Measurements from ENCODE around the gene PRELID1. TPM values are rescaled to one million over a fixed set of nuclear protein-coding genes. Genes with fewer than 3 reads are reported as not detected.
A peak's percentile ranks its signal among the peaks of the same experiment; 100 is the strongest.

PRELID1 gene
- total RNA-seq, 1 donor: 74.1 TPM

GRCh38 chr5:177351392-177352329 lies 48.1 kb downstream of the PRELID1 start, which contains the start of gene LMAN2:
Gene LMAN2, minus strand, starts transcription at chr5:177351668. Its CDS starts 21 bp downstream, at chr5:177351647.
- Histone ChIP-seq H3K4me3 (ENCODE audit: low read length) (peak within 1 kb of the TSS; percentile 66), H3K4me1 (ENCODE audit: insufficient read depth, low read length) (peaks cover 87% of the 10 kb centered on the region), H3K27me3 (ENCODE audit: insufficient read depth, low read length) (no peaks in the 10 kb centered on the region), H3K9me3 (ENCODE audit: low read depth, low read length) (no peaks in the 10 kb centered on the region)

GRCh38 chr5:177353093-177353492 lies 49.5 kb downstream of the PRELID1 start:
- Histone ChIP-seq H3K27me3 (ENCODE audit: insufficient read depth, low read length) (no peaks in the 10 kb centered on the region), H3K9me3 (ENCODE audit: low read depth, low read length) (no peaks in the 10 kb centered on the region), H3K4me3 (ENCODE audit: low read length) (no peak overlapping the region), H3K4me1 (ENCODE audit: insufficient read depth, low read length) (peaks cover 87% of the 10 kb centered on the region)

- H3K4me1 ChIP-seq (ENCODE audit: insufficient read depth, low read length): peaks cover 86% of the 10 kb centered on the region
- H3K9me3 ChIP-seq (ENCODE audit: low read depth, low read length): no peaks in the 10 kb centered on the region
- H3K4me3 ChIP-seq (ENCODE audit: low read length): no peak overlapping the region
- no peaks in the 10 kb centered on the region for H3K27me3 ChIP-seq (ENCODE audit: insufficient read depth, low read length)
Measured at GRCh38 chr5:177354256-177354655, 50.7 kb downstream of the PRELID1 start.

- H3K4me3 ChIP-seq (ENCODE audit: low read length): no peak overlapping the region
- no peaks in the 10 kb centered on the region for H3K9me3 ChIP-seq (ENCODE audit: low read depth, low read length)
- H3K4me1 ChIP-seq (ENCODE audit: insufficient read depth, low read length): peaks cover 86% of the 10 kb centered on the region
- H3K27me3 ChIP-seq (ENCODE audit: insufficient read depth, low read length): no peaks in the 10 kb centered on the region
Measured at GRCh38 chr5:177354711-177355110, 51.1 kb downstream of the PRELID1 start.

GRCh38 chr5:177355162-177355867 lies 51.7 kb downstream of the PRELID1 start:
- Histone ChIP-seq H3K9me3 (ENCODE audit: low read depth, low read length) (no peaks in the 10 kb centered on the region), H3K4me1 (ENCODE audit: insufficient read depth, low read length) (peaks cover 86% of the 10 kb centered on the region), H3K4me3 (ENCODE audit: low read length) (no peak overlapping the region), H3K27me3 (ENCODE audit: insufficient read depth, low read length) (no peaks in the 10 kb centered on the region)

- H3K9me3 ChIP-seq (ENCODE audit: low read depth, low read length): no peaks in the 10 kb centered on the region
- peaks cover 86% of the 10 kb centered on the region for H3K4me1 ChIP-seq (ENCODE audit: insufficient read depth, low read length)
- H3K4me3 ChIP-seq (ENCODE audit: low read length): no peak overlapping the region
- no peaks in the 10 kb centered on the region for H3K27me3 ChIP-seq (ENCODE audit: insufficient read depth, low read length)
Measured at GRCh38 chr5:177355868-177356168, 52.2 kb downstream of the PRELID1 start.

Other genes starting within 250 kb of the PRELID1 start
- 1.2 TPM for gene FGFR4, start 216.9 kb upstream of the PRELID1 start, total RNA-seq
- gene NSD1, start 170.0 kb upstream of the PRELID1 start, total RNA-seq: 69.0 TPM
- 20.1 TPM for gene RAB24, start 80 bp upstream of the PRELID1 start, total RNA-seq
- 6.9 TPM for gene MXD3, start 8.1 kb downstream of the PRELID1 start, total RNA-seq
- gene LMAN2, start 47.9 kb downstream of the PRELID1 start, total RNA-seq: 115 TPM
- gene RGS14, start 54.1 kb downstream of the PRELID1 start, total RNA-seq: 13.6 TPM
- gene SLC34A1, start 80.6 kb downstream of the PRELID1 start, total RNA-seq: 0.21 TPM
- not detected for gene PFN3, start 96.9 kb downstream of the PRELID1 start, total RNA-seq
- gene F12, start 105.8 kb downstream of the PRELID1 start, total RNA-seq: 0.52 TPM
- 75.2 TPM for gene GRK6, start 122.9 kb downstream of the PRELID1 start, total RNA-seq
- gene PRR7, start 143.0 kb downstream of the PRELID1 start, total RNA-seq: 25.8 TPM
- gene DBN1, start 169.8 kb downstream of the PRELID1 start, total RNA-seq: 4.6 TPM
- gene PDLIM7, start 193.8 kb downstream of the PRELID1 start, total RNA-seq: 19.9 TPM
- gene DOK3, start 206.0 kb downstream of the PRELID1 start, total RNA-seq: 38.6 TPM
- 33.4 TPM for gene DDX41, start 213.2 kb downstream of the PRELID1 start, total RNA-seq

Measured in mononuclear cell (primary cell).